ENCODE measurements around the gene PRSS35. TPM values are rescaled to one million over a fixed set of nuclear protein-coding genes. Genes with fewer than 3 reads are reported as not detected.

Gene PRSS35
- total RNA-seq, 1 donor from 2014 or later = 3.7 TPM

DNA sequence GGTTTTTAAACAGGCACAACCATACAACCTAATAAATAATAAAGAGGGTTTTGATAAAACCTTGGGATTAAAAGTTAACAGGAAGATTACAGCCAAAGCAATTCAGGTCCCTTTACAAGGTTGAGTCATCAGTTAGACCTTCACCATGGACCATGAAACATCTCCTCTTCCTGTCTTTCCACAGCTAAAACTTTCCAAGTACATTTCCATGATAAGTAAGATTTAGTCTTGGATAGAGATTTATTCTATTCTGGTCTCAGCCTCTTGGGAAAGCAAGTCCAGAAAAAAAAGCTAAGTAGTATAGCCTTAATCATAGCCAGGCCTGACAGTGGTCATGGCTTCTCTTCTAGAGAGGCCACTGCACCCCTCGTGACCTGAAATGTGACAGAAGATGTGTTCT lies 2.9 kb upstream of the PRSS35 start:
- H2AFZ ChIP-seq (ENCODE audit: low read depth, low read length) = no peak overlapping the region
- FAIRE-seq = no peak
- Mint-ChIP-seq H3K27ac (ENCODE audit: unreplicated experiment) (no peak overlapping the region), H3K4me1 (ENCODE audit: low read depth, unreplicated experiment) (peaks cover 2% of the 10 kb centered on the region), H3K36me3 (ENCODE audit: low read depth, unreplicated experiment) (no peaks in the 10 kb centered on the region), H3K27me3 (ENCODE audit: low read depth, unreplicated experiment) (peaks cover 2% of the 10 kb centered on the region), H3K9me3 (ENCODE audit: unreplicated experiment) (no peaks in the 10 kb centered on the region), H3K4me3 (ENCODE audit: unreplicated experiment) (no peak overlapping the region)
- no peak overlapping the region for H3K9ac ChIP-seq (ENCODE audit: low read length)
- peak; percentile 16 for DNase-seq (ENCODE audit: low read depth)
- peaks cover 10% of the 10 kb centered on the region for H3K4me1 ChIP-seq (ENCODE audit: insufficient read depth, low read length)
- no peaks in the 10 kb centered on the region for H3K36me3 ChIP-seq (ENCODE audit: insufficient read depth, low read length)
- TF ChIP-seq EZH2 (IDR thresholded peaks at IDR 0.05; ENCODE audit: insufficient read depth, low read length) = no peak
- H4K20me1 ChIP-seq (ENCODE audit: insufficient read depth, low read length) = no peaks in the 10 kb centered on the region
- no peak overlapping the region for H3K4me2 ChIP-seq (ENCODE audit: low read length)
- H3K4me3 ChIP-seq (ENCODE audit: insufficient read depth, low read depth, low read length) = no peak overlapping the region
- H3K9me3 ChIP-seq (ENCODE audit: insufficient read depth, low read depth, low read length) = no peaks in the 10 kb centered on the region
- no peaks in the 10 kb centered on the region for H3K79me2 ChIP-seq (ENCODE audit: insufficient read depth, low read length)
- H3K27me3 ChIP-seq (ENCODE audit: insufficient read depth, low read length) = peaks cover 2% of the 10 kb centered on the region
- H3K27ac ChIP-seq (ENCODE audit: low read depth, low read length) = no peak overlapping the region

- Mint-ChIP-seq H3K4me3 (ENCODE audit: unreplicated experiment) (no peak overlapping the region), H3K4me1 (ENCODE audit: low read depth, unreplicated experiment) (peaks cover 2% of the 10 kb centered on the region), H3K27ac (ENCODE audit: unreplicated experiment) (no peak overlapping the region), H3K36me3 (ENCODE audit: low read depth, unreplicated experiment) (no peaks in the 10 kb centered on the region), H3K9me3 (ENCODE audit: unreplicated experiment) (no peaks in the 10 kb centered on the region), H3K27me3 (ENCODE audit: low read depth, unreplicated experiment) (peaks cover 2% of the 10 kb centered on the region)
- Histone ChIP-seq H3K4me3 (ENCODE audit: insufficient read depth, low read depth, low read length) (no peak overlapping the region), H3K4me2 (ENCODE audit: low read length) (no peak overlapping the region), H3K9ac (ENCODE audit: low read length) (no peak overlapping the region), H4K20me1 (ENCODE audit: insufficient read depth, low read length) (no peaks in the 10 kb centered on the region), H3K36me3 (ENCODE audit: insufficient read depth, low read length) (no peaks in the 10 kb centered on the region), H3K79me2 (ENCODE audit: insufficient read depth, low read length) (no peaks in the 10 kb centered on the region), H2AFZ (ENCODE audit: low read depth, low read length) (no peak overlapping the region), H3K27ac (ENCODE audit: low read depth, low read length) (no peak overlapping the region), H3K9me3 (ENCODE audit: insufficient read depth, low read depth, low read length) (no peaks in the 10 kb centered on the region), H3K27me3 (ENCODE audit: insufficient read depth, low read length) (peaks cover 2% of the 10 kb centered on the region), H3K4me1 (ENCODE audit: insufficient read depth, low read length) (peaks cover 10% of the 10 kb centered on the region)
- FAIRE-seq = no peak
- no peak for DNase-seq (ENCODE audit: low read depth)
- no peak for TF ChIP-seq EZH2 (IDR thresholded peaks at IDR 0.05; ENCODE audit: insufficient read depth, low read length)
- no peak for TF ChIP-seq CTCF (IDR thresholded peaks at IDR 0.05; ENCODE audit: insufficient read depth, low read depth, low read length)
Measured at GRCh38 chr6:83510791-83511190, 1.5 kb upstream of the PRSS35 start.

- Histone ChIP-seq H3K79me2 (ENCODE audit: insufficient read depth, low read length) (no peaks in the 10 kb centered on the region), H3K4me2 (ENCODE audit: low read length) (peak overlapping the region; percentile 92), H3K9ac (ENCODE audit: low read length) (no peak overlapping the region), H3K9me3 (ENCODE audit: insufficient read depth, low read depth, low read length) (no peaks in the 10 kb centered on the region), H4K20me1 (ENCODE audit: insufficient read depth, low read length) (no peaks in the 10 kb centered on the region), H3K4me1 (ENCODE audit: insufficient read depth, low read length) (peaks cover 10% of the 10 kb centered on the region), H3K36me3 (ENCODE audit: insufficient read depth, low read length) (no peaks in the 10 kb centered on the region), H3K4me3 (ENCODE audit: insufficient read depth, low read depth, low read length) (no peak overlapping the region), H2AFZ (ENCODE audit: low read depth, low read length) (peak overlapping the region; percentile 92), H3K27ac (ENCODE audit: low read depth, low read length) (no peak overlapping the region), H3K27me3 (ENCODE audit: insufficient read depth, low read length) (peaks cover 2% of the 10 kb centered on the region)
- H3K4me1 Mint-ChIP-seq (ENCODE audit: low read depth, unreplicated experiment) = peaks cover 2% of the 10 kb centered on the region
- H3K36me3 Mint-ChIP-seq (ENCODE audit: low read depth, unreplicated experiment) = no peaks in the 10 kb centered on the region
- H3K27ac Mint-ChIP-seq (ENCODE audit: unreplicated experiment) = no peak overlapping the region
- DNase-seq (ENCODE audit: low read depth) = no peak
- TF ChIP-seq CTCF (IDR thresholded peaks at IDR 0.05; ENCODE audit: insufficient read depth, low read depth, low read length) (no peak), EZH2 (IDR thresholded peaks at IDR 0.05; ENCODE audit: insufficient read depth, low read length) (no peak)
- H3K4me3 Mint-ChIP-seq (ENCODE audit: unreplicated experiment) = peak overlapping the region; percentile 20
- FAIRE-seq = no peak
- peaks cover 2% of the 10 kb centered on the region for H3K27me3 Mint-ChIP-seq (ENCODE audit: low read depth, unreplicated experiment)
- H3K9me3 Mint-ChIP-seq (ENCODE audit: unreplicated experiment) = no peaks in the 10 kb centered on the region
Measured at GRCh38 chr6:83511266-83511665, 1.1 kb upstream of the PRSS35 start.

All from astrocyte (in vitro differentiated cells and primary cell).